ENCODE measurements around the gene EIF2AK3. TPM values are rescaled to one million over a fixed set of nuclear protein-coding genes. Genes with fewer than 3 reads are reported as not detected.
"Not testable (repeated sequence)": the region's sequence is repeated elsewhere in the genome, so short reads cannot be mapped to it uniquely, and the experiment has no call there.

The EIF2AK3 gene
- total RNA-seq, 2 experiments from 2014 or later, result 10.0 to 13.7 TPM

DNA sequence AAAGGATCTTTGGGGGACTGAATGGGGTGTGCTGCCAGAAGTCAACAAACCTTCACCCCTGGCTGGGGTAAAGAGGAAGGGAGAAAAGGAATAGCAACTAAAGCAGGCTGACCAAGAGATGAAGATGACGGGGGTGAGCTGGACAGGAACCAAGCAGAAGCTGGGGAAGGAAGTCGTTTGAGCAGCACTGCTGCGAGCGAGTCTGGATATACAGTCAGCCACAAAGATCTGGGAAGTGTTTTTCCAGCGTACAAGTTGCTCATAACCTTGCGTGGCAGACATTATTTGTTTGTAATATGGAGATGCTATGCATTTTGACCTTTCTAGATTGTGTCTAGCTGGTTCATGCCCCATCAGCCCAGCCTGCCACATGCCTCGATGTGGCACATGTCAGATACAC is 71.2 kb downstream of the EIF2AK3 start:
- no peaks in the 10 kb centered on the region for H3K27me3 Mint-ChIP-seq (ENCODE audit: low read depth)
- intact Hi-C loops (cut with micrococcal nuclease), result no loop called here
- H3K4me3 Mint-ChIP-seq, result no peak overlapping the region
- H3K9me3 Mint-ChIP-seq, result no peaks in the 10 kb centered on the region
- DNase-seq, result no peak
- no peak overlapping the region for H3K27ac Mint-ChIP-seq
- CTCF ChIA-PET, result no interaction called here
- peaks cover 2% of the 10 kb centered on the region for H3K4me1 Mint-ChIP-seq (ENCODE audit: low read depth)
- peaks cover 9% of the 10 kb centered on the region for H3K36me3 Mint-ChIP-seq (ENCODE audit: low read depth)

DNA sequence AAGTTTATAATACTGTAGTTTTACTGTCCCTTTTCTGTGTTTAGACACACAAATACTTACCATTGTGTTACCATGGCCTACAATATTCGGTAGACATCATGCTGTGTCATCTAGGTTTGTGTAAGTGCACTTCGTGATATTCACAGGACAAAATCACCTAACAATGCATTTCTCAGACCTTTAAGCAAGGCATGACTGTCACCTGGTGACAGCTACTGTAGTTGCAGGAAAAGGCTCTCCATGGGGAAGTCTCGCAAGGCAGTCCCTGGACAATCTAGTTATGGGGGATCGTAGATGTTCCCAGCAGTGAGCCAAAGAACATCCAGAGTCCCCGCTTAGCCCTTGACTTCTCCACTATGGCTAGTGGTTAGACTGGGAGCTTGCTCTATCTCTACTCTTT is 73.1 kb downstream of the EIF2AK3 start:
- peaks cover 11% of the 10 kb centered on the region for H3K27me3 Mint-ChIP-seq (ENCODE audit: low read depth)
- H3K4me1 Mint-ChIP-seq (ENCODE audit: low read depth), result peaks cover 6% of the 10 kb centered on the region
- peaks cover 4% of the 10 kb centered on the region for H3K36me3 Mint-ChIP-seq (ENCODE audit: low read depth)
- DNase-seq, result no peak
- CTCF ChIA-PET, result interaction anchor here (1.2 kb wide), 1 partner anchor 494 kb away, joined by 6 read pairs; no protein-coding TSS in a partner anchor
- H3K27ac Mint-ChIP-seq, result no peak overlapping the region
- H3K9me3 Mint-ChIP-seq, result no peaks in the 10 kb centered on the region
- no peak overlapping the region for H3K4me3 Mint-ChIP-seq
- intact Hi-C loops (cut with micrococcal nuclease), result no loop called here

GRCh38 chr2:88549616-88550292 is 77.5 kb downstream of the EIF2AK3 start:
- Mint-ChIP-seq H3K36me3 (ENCODE audit: low read depth) (no peaks in the 10 kb centered on the region), H3K9me3 (no peaks in the 10 kb centered on the region), H3K4me3 (no peak overlapping the region), H3K27ac (no peak overlapping the region), H3K27me3 (ENCODE audit: low read depth) (peaks cover 20% of the 10 kb centered on the region), H3K4me1 (ENCODE audit: low read depth) (peaks cover 6% of the 10 kb centered on the region)
- DNase-seq, result no peak
- intact Hi-C loops (cut with micrococcal nuclease), result no loop called here
- CTCF ChIA-PET, result no interaction called here

DNA sequence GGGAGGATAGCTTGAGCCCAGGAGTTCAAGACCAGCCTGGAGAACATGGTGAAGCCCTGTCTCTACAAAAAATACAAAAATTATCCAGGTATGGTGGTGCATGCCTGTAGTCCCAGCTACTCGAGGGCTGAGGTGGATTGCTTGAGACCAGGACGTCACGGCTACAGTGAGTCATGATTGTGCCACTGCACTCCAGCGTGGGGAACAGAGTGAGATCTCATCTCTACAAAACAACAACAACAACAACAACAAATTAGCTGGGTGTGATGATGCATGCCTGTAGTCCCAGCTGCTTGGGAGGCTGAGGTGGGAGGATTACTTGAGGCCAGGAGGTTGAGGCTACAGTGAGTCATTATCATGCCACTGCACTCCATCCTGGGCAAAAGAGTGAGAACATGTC is 81.0 kb downstream of the EIF2AK3 start:
- H3K9me3 Mint-ChIP-seq; DNase-seq; H3K4me3 Mint-ChIP-seq; intact Hi-C loops (cut with micrococcal nuclease); H3K36me3 Mint-ChIP-seq (ENCODE audit: low read depth); CTCF ChIA-PET; H3K4me1 Mint-ChIP-seq (ENCODE audit: low read depth); H3K27ac Mint-ChIP-seq: not testable (repeated sequence)
- peaks cover 20% of the 10 kb centered on the region for H3K27me3 Mint-ChIP-seq (ENCODE audit: low read depth)

GRCh38 chr2:88545118-88545517 is 82.1 kb downstream of the EIF2AK3 start:
- Mint-ChIP-seq H3K9me3 (peaks cover 4% of the 10 kb centered on the region), H3K4me1 (ENCODE audit: low read depth) (peaks cover 5% of the 10 kb centered on the region), H3K27ac (no peak overlapping the region), H3K27me3 (ENCODE audit: low read depth) (peaks cover 18% of the 10 kb centered on the region), H3K36me3 (ENCODE audit: low read depth) (no peaks in the 10 kb centered on the region), H3K4me3 (no peak overlapping the region)
- intact Hi-C loops (cut with micrococcal nuclease), result no loop called here
- CTCF ChIA-PET, result no interaction called here
- DNase-seq, result no peak

GRCh38 chr2:88543541-88544057 is 83.7 kb downstream of the EIF2AK3 start:
- intact Hi-C loops (cut with micrococcal nuclease), result no loop called here
- H3K27ac Mint-ChIP-seq, result no peak overlapping the region
- CTCF ChIA-PET, result no interaction called here
- H3K27me3 Mint-ChIP-seq (ENCODE audit: low read depth), result peaks cover 9% of the 10 kb centered on the region
- no peak overlapping the region for H3K4me3 Mint-ChIP-seq
- no peaks in the 10 kb centered on the region for H3K36me3 Mint-ChIP-seq (ENCODE audit: low read depth)
- H3K9me3 Mint-ChIP-seq, result peaks cover 4% of the 10 kb centered on the region
- no peak for DNase-seq
- H3K4me1 Mint-ChIP-seq (ENCODE audit: low read depth), result no peaks in the 10 kb centered on the region

GRCh38 chr2:88542668-88543067 is 84.6 kb downstream of the EIF2AK3 start:
- no peak for DNase-seq
- H3K9me3 Mint-ChIP-seq, result peaks cover 4% of the 10 kb centered on the region
- H3K36me3 Mint-ChIP-seq (ENCODE audit: low read depth), result no peaks in the 10 kb centered on the region
- intact Hi-C loops (cut with micrococcal nuclease), result no loop called here
- H3K4me3 Mint-ChIP-seq, result no peak overlapping the region
- no peak overlapping the region for H3K27ac Mint-ChIP-seq
- H3K4me1 Mint-ChIP-seq (ENCODE audit: low read depth), result no peaks in the 10 kb centered on the region
- CTCF ChIA-PET, result no interaction called here
- peaks cover 9% of the 10 kb centered on the region for H3K27me3 Mint-ChIP-seq (ENCODE audit: low read depth)

DNA sequence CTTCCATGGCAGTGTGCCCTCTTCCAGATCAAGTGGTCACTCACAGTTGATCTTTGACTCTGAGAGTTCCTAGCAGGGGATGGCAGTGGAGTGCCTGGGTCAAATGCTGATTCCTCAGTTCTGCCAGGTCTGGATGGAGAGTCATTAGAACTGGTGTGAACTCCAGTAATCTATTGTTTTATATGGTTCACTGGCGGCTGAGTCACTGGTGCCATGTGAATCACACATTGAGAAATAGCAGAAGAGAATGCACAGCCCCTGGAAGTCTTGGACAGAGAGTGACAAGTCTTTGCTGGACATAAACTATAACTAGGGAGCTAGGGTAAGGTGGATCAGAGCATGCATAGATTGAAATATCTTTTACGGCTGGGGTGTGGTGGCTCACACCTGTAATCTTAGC is 86.9 kb downstream of the EIF2AK3 start:
- CTCF ChIA-PET, result no interaction called here
- H3K27me3 Mint-ChIP-seq (ENCODE audit: low read depth), result peaks cover 14% of the 10 kb centered on the region
- no peaks in the 10 kb centered on the region for H3K4me1 Mint-ChIP-seq (ENCODE audit: low read depth)
- H3K4me3 Mint-ChIP-seq, result no peak overlapping the region
- DNase-seq, result no peak
- H3K27ac Mint-ChIP-seq, result no peak overlapping the region
- H3K36me3 Mint-ChIP-seq (ENCODE audit: low read depth), result no peaks in the 10 kb centered on the region
- intact Hi-C loops (cut with micrococcal nuclease), result no loop called here
- peaks cover 4% of the 10 kb centered on the region for H3K9me3 Mint-ChIP-seq

- DNase-seq, result no peak
- CTCF ChIA-PET, result no interaction called here
- Mint-ChIP-seq H3K36me3 (ENCODE audit: low read depth) (no peaks in the 10 kb centered on the region), H3K4me3 (no peak overlapping the region), H3K4me1 (ENCODE audit: low read depth) (no peaks in the 10 kb centered on the region), H3K27me3 (ENCODE audit: low read depth) (peaks cover 16% of the 10 kb centered on the region), H3K9me3 (peaks cover 4% of the 10 kb centered on the region), H3K27ac (peak overlapping the region; percentile 4)
- intact Hi-C loops (cut with micrococcal nuclease), result no loop called here
Observed at GRCh38 chr2:88538362-88538917, 88.8 kb downstream of the EIF2AK3 start.

GRCh38 chr2:88537640-88538039 is 89.6 kb downstream of the EIF2AK3 start:
- CTCF ChIA-PET, result no interaction called here
- H3K9me3 Mint-ChIP-seq, result peaks cover 4% of the 10 kb centered on the region
- H3K27ac Mint-ChIP-seq, result no peak overlapping the region
- intact Hi-C loops (cut with micrococcal nuclease), result no loop called here
- H3K36me3 Mint-ChIP-seq (ENCODE audit: low read depth), result no peaks in the 10 kb centered on the region
- no peak overlapping the region for H3K4me3 Mint-ChIP-seq
- peaks cover 16% of the 10 kb centered on the region for H3K27me3 Mint-ChIP-seq (ENCODE audit: low read depth)
- no peak for DNase-seq
- no peaks in the 10 kb centered on the region for H3K4me1 Mint-ChIP-seq (ENCODE audit: low read depth)

DNA sequence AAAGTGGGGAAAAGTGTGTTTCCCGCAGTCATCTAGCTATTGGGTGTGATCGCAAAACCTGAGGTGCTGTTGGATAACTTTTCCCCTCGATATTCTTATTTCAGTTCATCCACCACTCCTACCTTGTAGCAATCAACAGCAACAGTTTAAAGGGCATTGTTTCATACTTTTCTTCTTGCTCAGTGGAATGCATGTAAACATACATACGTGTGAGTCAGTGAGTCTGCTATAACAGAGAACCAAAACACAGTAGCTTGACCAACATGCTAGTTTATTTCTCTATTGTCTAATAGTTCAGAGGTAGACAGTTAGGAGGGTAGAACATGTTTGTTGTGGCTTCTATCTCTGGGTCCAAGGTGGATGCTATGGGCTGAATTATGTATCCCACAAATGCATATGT is 97.2 kb downstream of the EIF2AK3 start:
- intact Hi-C loops (cut with micrococcal nuclease), result no loop called here

GRCh38 chr2:88521445-88522073 is 105.7 kb downstream of the EIF2AK3 start:
- H3K27ac Mint-ChIP-seq, result no peak overlapping the region
- peaks cover 4% of the 10 kb centered on the region for H3K27me3 Mint-ChIP-seq (ENCODE audit: low read depth)
- H3K9me3 Mint-ChIP-seq, result no peaks in the 10 kb centered on the region
- H3K36me3 Mint-ChIP-seq (ENCODE audit: low read depth), result no peaks in the 10 kb centered on the region
- no peak overlapping the region for H3K4me3 Mint-ChIP-seq
- intact Hi-C loops (cut with micrococcal nuclease), result no loop called here
- CTCF ChIA-PET, result interaction anchor here (0.6 kb wide), 1 partner anchor 247 kb away, joined by 3 read pairs; no protein-coding TSS in a partner anchor
- no peaks in the 10 kb centered on the region for H3K4me1 Mint-ChIP-seq (ENCODE audit: low read depth)
- no peak for DNase-seq

More for the DNA sequence above, 97.2 kb downstream of the EIF2AK3 start:
- CTCF ChIA-PET, result no interaction called here
- H3K27ac Mint-ChIP-seq, result no peak overlapping the region
- H3K4me3 Mint-ChIP-seq, result no peak overlapping the region
- no peaks in the 10 kb centered on the region for H3K36me3 Mint-ChIP-seq (ENCODE audit: low read depth)
- peaks cover 5% of the 10 kb centered on the region for H3K27me3 Mint-ChIP-seq (ENCODE audit: low read depth)
- H3K9me3 Mint-ChIP-seq, result no peaks in the 10 kb centered on the region
- no peaks in the 10 kb centered on the region for H3K4me1 Mint-ChIP-seq (ENCODE audit: low read depth)
- no peak for DNase-seq

DNA sequence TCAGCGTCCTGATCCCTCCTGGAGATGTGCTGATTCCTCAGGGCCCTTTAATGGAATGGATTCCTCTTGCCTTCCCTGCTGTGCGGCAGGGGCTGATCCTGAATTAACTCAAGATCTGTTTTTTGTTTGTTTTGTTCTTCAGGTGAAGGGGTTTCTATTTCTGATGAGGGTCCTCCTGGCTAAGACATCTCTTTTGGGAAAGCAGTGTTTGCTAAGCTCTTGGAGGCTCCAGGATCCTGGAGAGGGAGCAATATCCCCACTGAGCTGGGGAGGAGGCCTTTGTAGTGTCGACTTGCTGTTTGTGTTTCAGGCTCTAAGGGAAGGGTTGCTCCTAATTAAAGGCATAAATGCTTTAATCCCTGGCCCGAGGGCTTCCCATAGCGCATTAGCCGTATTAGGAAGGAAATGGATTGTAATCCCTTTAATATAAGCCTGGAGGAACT is 109.5 kb downstream of the EIF2AK3 start:
- Mint-ChIP-seq H3K4me3 (no peak overlapping the region), H3K9me3 (peaks cover 4% of the 10 kb centered on the region), H3K27me3 (ENCODE audit: low read depth) (peaks cover 4% of the 10 kb centered on the region), H3K27ac (no peak overlapping the region), H3K36me3 (ENCODE audit: low read depth) (no peaks in the 10 kb centered on the region), H3K4me1 (ENCODE audit: low read depth) (no peaks in the 10 kb centered on the region)
- DNase-seq, result no peak
- CTCF ChIA-PET, result no interaction called here
- intact Hi-C loops (cut with micrococcal nuclease), result no loop called here

Measured in activated naive CD4-positive, alpha-beta T cell treated with anti-CD3 and anti-CD28 coated beads for 36 hours (primary cell).